HepG2 (cell line): Measurements from ENCODE around the gene SLC2A8. TPM values are rescaled to one million over a fixed set of nuclear protein-coding genes. Genes with fewer than 3 reads are reported as not detected.

ENCODE experiments used
- EP300 ChIP-seq, 3 experiments: sonication (generic) in 1 of 3; formaldehyde crosslinking in 1 of 3; IDR thresholded peaks; 2 replicates each; pipeline versions ENCODE4 v1.5.1 to v1.6.1; 2011 to 2020; ENCODE audit warnings: low read depth in 2 of 3, low read length in 2 of 3, borderline replicate concordance in 1 of 3, improper control_type of control experiment in 1 of 3, mild to moderate bottlenecking in 1 of 3, missing genetic modification reagents in 1 of 3, moderate library complexity in 1 of 3
- FOXJ3 ChIP-seq: sonication (generic); formaldehyde crosslinking; IDR thresholded peaks from 2 replicates; pipeline ENCODE4 v1.4.0; 2020; ENCODE audit warnings: missing genetic modification reagents, mild to moderate bottlenecking, borderline replicate concordance
- GTF2F1 ChIP-seq: fragments of 150-350 bp; IDR thresholded peaks from 2 replicates; pipeline ENCODE4 v1.6.1; 2014; ENCODE audit warnings: low read length
- JDP2 ChIP-seq: sonication (generic); formaldehyde crosslinking; IDR thresholded peaks from 2 replicates; pipeline ENCODE4 v1.8.1; 2022; ENCODE audit warnings: missing genetic modification reagents, borderline replicate concordance
- KAT8 ChIP-seq: IDR thresholded peaks from 2 replicates; pipeline ENCODE4 v1.6.1; 2016; ENCODE audit warnings: missing genetic modification reagents, missing compliant biosample characterization
- KLF9 ChIP-seq: IDR thresholded peaks from 2 replicates; pipeline ENCODE4 v1.6.1; 2016; ENCODE audit warnings: low read depth
- MLXIP ChIP-seq: sonication (generic); formaldehyde crosslinking; IDR thresholded peaks from 2 replicates; pipeline ENCODE4 v1.9.0; 2021; ENCODE audit warnings: missing genetic modification reagents, borderline replicate concordance
- NFKBIZ ChIP-seq: IDR thresholded peaks from 2 replicates; pipeline ENCODE4 v1.6.1; 2018; ENCODE audit warnings: missing genetic modification reagents, missing compliant biosample characterization
- POLR2AphosphoS2 ChIP-seq: IDR thresholded peaks from 2 replicates; pipeline ENCODE4 v1.6.1; 2011; ENCODE audit warnings: low read depth, low read length, improper control_type of control experiment
- REXO4 ChIP-seq: sonication (generic); formaldehyde crosslinking; IDR thresholded peaks from 2 replicates; pipeline ENCODE4 v1.8.0; 2022; ENCODE audit warnings: missing genetic modification reagents, mild to moderate bottlenecking, borderline replicate concordance
- SAFB2 ChIP-seq: sonication (generic); formaldehyde crosslinking; IDR thresholded peaks from 2 replicates; pipeline ENCODE4 v1.5.1; 2020; ENCODE audit warnings: missing genetic modification reagents, low read depth, mild to moderate bottlenecking, borderline replicate concordance
- SALL1 ChIP-seq: sonication (generic); formaldehyde crosslinking; IDR thresholded peaks from 2 replicates; pipeline ENCODE4 v1.8.0; 2022; ENCODE audit warnings: mild to moderate bottlenecking, missing genetic modification reagents
- SRSF4 ChIP-seq: fragments of 200-400 bp; formaldehyde crosslinking; IDR thresholded peaks from one replicate; pipeline ENCODE4 v1.6.1; 2018; ENCODE audit warnings: mild to moderate bottlenecking, low read depth, low read length, moderate library complexity; ENCODE audit not compliant: poor library complexity, severe bottlenecking
- ZNF225 ChIP-seq: sonication (generic); formaldehyde crosslinking; IDR thresholded peaks from 2 replicates; pipeline ENCODE4 v1.4.0; 2020; ENCODE audit warnings: mild to moderate bottlenecking, missing genetic modification reagents
- ZNF263 ChIP-seq: sonication (generic); formaldehyde crosslinking; IDR thresholded peaks from 2 replicates; pipeline ENCODE4 v1.4.0; 2020; ENCODE audit warnings: missing genetic modification reagents
- ZNF33A ChIP-seq: sonication (generic); formaldehyde crosslinking; IDR thresholded peaks from 2 replicates; pipeline ENCODE4 v1.5.1; 2020; ENCODE audit warnings: missing genetic modification reagents, mild to moderate bottlenecking, moderate library complexity, borderline replicate concordance
- ZNF547 ChIP-seq: sonication (generic); formaldehyde crosslinking; IDR thresholded peaks from 2 replicates; pipeline ENCODE4 v1.5.1; 2020; ENCODE audit warnings: mild to moderate bottlenecking, missing genetic modification reagents
- ZNF7 ChIP-seq: IDR thresholded peaks from 2 replicates; pipeline ENCODE4 v1.6.1; 2016; ENCODE audit warnings: missing biosample characterization, missing genetic modification reagents
- polyA plus RNA-seq, 8 experiments: library from polyadenylated mRNA; depleted of rRNA in 3 of 8; stranded (reverse) in 7 of 8; unstranded in 1 of 8; fragments of >200 nt; fragmentation: Illumina TruSeq in 4 of 8; extraction: Trizol in 4 of 8; gene quantifications; 2 replicates each; pipeline versions ENCODE4 v1.2.1 to v1.2.3, GENCODE V29; 2011 to 2016; ENCODE audit warnings: low read depth in 4 of 8, missing spikeins in 1 of 8, mixed read lengths in 1 of 8; ENCODE audit not compliant: insufficient read depth in 1 of 8
- total RNA-seq, 5 experiments: library from RNA; depleted of rRNA; stranded (reverse); fragments of >200 nt; fragmentation: Illumina TruSeq; extraction: Trizol; gene quantifications; 2 replicates each; pipeline ENCODE4 v1.2.3, GENCODE V29; 2016; ENCODE audit warnings: low read depth in 1 of 5
- TF ChIP-seq, protein P1 (sequence below): sonication (generic); formaldehyde crosslinking; IDR thresholded peaks from 2 replicates; pipeline ENCODE4 v1.4.0; 2020; ENCODE audit warnings: mild to moderate bottlenecking, missing genetic modification reagents
- TF ChIP-seq, protein P2 (sequence below): sonication (generic); formaldehyde crosslinking; conservative IDR thresholded peaks from 2 replicates; pipeline ENCODE4 v1.5.0; 2020; ENCODE audit warnings: missing genetic modification reagents
- TF ChIP-seq, protein P3 (sequence below): IDR thresholded peaks from 2 replicates; pipeline ENCODE4 v1.6.1; 2016; ENCODE audit warnings: missing compliant biosample characterization, missing genetic modification reagents, borderline replicate concordance
- TF ChIP-seq, protein P4 (sequence below): sonication (generic); formaldehyde crosslinking; IDR thresholded peaks from 2 replicates; pipeline ENCODE4 v1.4.0; 2020; ENCODE audit warnings: low read depth, mild to moderate bottlenecking, missing genetic modification reagents

The SLC2A8 gene
- total and polyA plus RNA-seq, 2 of the 13 experiments (the other 11 are each of a cell fraction or from before 2014, with no cell fraction given) = 22.6 to 48.6 TPM

GRCh38 chr9:127423934-127424675, 27.1 kb downstream of the SLC2A8 start, which contains the start of gene ZNF79 (continued):
- TF ChIP-seq ZNF225 = peak; percentile 65; the same call in 1 of the 2 replicates
- TF ChIP-seq GTF2F1 = no peak
- TF ChIP-seq, protein P1, sequence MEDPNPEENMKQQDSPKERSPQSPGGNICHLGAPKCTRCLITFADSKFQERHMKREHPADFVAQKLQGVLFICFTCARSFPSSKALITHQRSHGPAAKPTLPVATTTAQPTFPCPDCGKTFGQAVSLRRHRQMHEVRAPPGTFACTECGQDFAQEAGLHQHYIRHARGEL = no peak
- no peak for TF ChIP-seq EP300 (IDR thresholded peaks at IDR 0.05; ENCODE audit: low read depth in 2 of 2, low read length in 2 of 2)
- TF ChIP-seq EP300 (CRISPR knock-in tag; IDR thresholded peaks at IDR 0.05; ENCODE audit: borderline replicate concordance) = no peak
- no peak; the same call in 1 of the 2 replicates for TF ChIP-seq SAFB2 (CRISPR knock-in tag)
- TF ChIP-seq KAT8 (CRISPR knock-in tag) = peak; percentile 98
- TF ChIP-seq FOXJ3 = no peak; the same call in 1 of the 2 replicates
- TF ChIP-seq JDP2 = no peak
- 0 out of 2 replicates have a peak, but pooled peaks have one; percentile 24 for TF ChIP-seq NFKBIZ (CRISPR knock-in tag)
- TF ChIP-seq, protein P2, sequence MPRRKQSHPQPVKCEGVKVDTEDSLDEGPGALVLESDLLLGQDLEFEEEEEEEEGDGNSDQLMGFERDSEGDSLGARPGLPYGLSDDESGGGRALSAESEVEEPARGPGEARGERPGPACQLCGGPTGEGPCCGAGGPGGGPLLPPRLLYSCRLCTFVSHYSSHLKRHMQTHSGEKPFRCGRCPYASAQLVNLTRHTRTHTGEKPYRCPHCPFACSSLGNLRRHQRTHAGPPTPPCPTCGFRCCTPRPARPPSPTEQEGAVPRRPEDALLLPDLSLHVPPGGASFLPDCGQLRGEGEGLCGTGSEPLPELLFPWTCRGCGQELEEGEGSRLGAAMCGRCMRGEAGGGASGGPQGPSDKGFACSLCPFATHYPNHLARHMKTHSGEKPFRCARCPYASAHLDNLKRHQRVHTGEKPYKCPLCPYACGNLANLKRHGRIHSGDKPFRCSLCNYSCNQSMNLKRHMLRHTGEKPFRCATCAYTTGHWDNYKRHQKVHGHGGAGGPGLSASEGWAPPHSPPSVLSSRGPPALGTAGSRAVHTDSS = no peak
- TF ChIP-seq ZNF263 = 0 out of 2 replicates have a peak, but pooled peaks have one; percentile 11
- no peak; the same call in 1 of the 2 replicates for TF ChIP-seq POLR2AphosphoS2
- no peak for TF ChIP-seq REXO4
- peak; percentile 67; the same call in 1 of the 2 replicates for TF ChIP-seq KLF9 (CRISPR knock-in tag)
- TF ChIP-seq, protein P3, sequence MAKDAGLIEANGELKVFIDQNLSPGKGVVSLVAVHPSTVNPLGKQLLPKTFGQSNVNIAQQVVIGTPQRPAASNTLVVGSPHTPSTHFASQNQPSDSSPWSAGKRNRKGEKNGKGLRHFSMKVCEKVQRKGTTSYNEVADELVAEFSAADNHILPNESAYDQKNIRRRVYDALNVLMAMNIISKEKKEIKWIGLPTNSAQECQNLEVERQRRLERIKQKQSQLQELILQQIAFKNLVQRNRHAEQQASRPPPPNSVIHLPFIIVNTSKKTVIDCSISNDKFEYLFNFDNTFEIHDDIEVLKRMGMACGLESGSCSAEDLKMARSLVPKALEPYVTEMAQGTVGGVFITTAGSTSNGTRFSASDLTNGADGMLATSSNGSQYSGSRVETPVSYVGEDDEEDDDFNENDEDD (CRISPR knock-in tag) = peak; percentile 31; the same call in 1 of the 2 replicates
- no peak for TF ChIP-seq ZNF7 (CRISPR knock-in tag)
- no peak for TF ChIP-seq ZNF33A
- TF ChIP-seq ZNF547 = peak; percentile 41; the same call in 1 of the 2 replicates
- no peak for TF ChIP-seq SRSF4
- TF ChIP-seq, protein P4, sequence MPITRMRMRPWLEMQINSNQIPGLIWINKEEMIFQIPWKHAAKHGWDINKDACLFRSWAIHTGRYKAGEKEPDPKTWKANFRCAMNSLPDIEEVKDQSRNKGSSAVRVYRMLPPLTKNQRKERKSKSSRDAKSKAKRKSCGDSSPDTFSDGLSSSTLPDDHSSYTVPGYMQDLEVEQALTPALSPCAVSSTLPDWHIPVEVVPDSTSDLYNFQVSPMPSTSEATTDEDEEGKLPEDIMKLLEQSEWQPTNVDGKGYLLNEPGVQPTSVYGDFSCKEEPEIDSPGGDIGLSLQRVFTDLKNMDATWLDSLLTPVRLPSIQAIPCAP (CRISPR knock-in tag) = no peak
- peak; percentile 27; the same call in 1 of the 2 replicates for TF ChIP-seq SALL1 (CRISPR knock-in tag)
- TF ChIP-seq MLXIP = no peak
